LHCN-M2 (cell line): ENCODE results near the gene TLE3. TPM values are rescaled to one million over a fixed set of nuclear protein-coding genes. Genes with fewer than 3 reads are reported as not detected.

Experiments
- DNase-seq: peaks from one replicate; pipeline ENCODE4 v3.0.0-alpha.2; 2012; ENCODE audit warnings: low read depth
- total RNA-seq: library from RNA; depleted of rRNA; stranded (reverse); fragments of >200 nt; gene quantifications from 2 replicates; pipeline ENCODE4 v1.2.3, GENCODE V29; 2014

The TLE3 gene
- total RNA-seq, 1 experiment from 2014 or later: 22.3 TPM

DNA sequence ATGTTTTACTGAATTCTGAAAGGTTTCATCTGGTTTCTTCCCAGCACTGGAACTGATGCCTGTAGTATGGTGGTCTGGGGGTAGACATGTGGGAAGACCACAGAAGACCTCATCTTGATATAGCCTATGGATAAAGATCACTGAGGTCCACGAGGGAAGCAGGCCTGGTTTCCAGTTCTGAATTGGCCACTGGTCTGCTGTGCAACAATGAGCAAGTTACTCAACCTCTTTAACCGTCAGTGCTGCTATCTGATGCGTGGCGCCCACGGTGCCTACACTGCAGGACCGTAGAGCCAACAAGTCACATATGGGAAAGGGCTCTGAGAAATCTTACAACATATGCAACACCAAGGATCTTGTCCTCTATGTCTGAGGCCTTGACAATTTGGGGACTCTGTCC lies 13.3 kb downstream of the TLE3 start:
- DNase-seq: no peak

DNA sequence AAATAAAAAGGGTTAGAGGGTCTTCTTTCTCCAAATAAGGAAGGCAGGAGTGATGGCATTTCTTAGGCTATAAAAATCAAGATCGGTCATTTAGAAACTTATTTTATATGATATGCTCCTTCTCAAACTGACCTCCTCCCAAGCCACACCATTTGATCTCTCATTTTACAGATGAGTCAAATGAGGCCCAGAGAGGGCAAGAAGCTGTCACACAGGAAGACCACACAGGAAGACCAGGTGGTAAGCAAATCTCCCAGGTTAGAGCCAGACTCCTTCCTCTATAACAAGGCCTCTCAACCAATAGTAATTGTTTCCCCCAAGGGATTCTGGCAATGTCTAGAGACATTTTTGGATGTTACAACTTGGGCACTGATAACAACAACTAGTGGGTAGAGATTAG lies 13.8 kb downstream of the TLE3 start:
- DNase-seq: no peak

GRCh38 chr15:70083418-70083817 lies 14.3 kb downstream of the TLE3 start:
- DNase-seq: no peak

GRCh38 chr15:70082281-70082900 lies 15.3 kb downstream of the TLE3 start:
- no peak for DNase-seq

GRCh38 chr15:70081612-70082011 lies 16.1 kb downstream of the TLE3 start:
- DNase-seq: no peak

GRCh38 chr15:70080347-70080746 lies 17.4 kb downstream of the TLE3 start:
- DNase-seq: no peak

DNA sequence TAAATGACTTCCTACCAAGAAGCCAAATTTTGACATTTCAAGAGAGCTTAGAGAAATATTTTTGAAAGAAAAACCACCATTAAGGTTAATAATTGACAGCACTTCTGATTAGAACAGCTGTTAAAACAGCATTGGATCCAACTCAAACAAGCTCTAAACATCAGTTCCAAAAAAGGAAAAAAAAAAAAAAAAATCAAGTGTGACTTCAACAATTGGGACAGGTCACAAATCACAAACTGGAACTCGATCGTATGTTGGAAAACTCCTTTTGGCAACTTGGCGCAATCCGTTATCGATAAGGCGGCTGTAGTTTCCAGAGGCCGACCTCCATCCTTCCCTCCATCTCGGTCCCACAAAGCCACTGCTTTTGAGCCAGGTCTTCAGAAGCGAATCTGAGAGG lies 17.8 kb downstream of the TLE3 start:
- DNase-seq: no peak

- DNase-seq: no peak
Measured at GRCh38 chr15:70078578-70079417, 18.9 kb downstream of the TLE3 start.

GRCh38 chr15:70077188-70078147 lies 20.2 kb downstream of the TLE3 start:
- no peak for DNase-seq

- no peak for DNase-seq
Measured at GRCh38 chr15:70074380-70074779, 23.3 kb downstream of the TLE3 start.

DNA sequence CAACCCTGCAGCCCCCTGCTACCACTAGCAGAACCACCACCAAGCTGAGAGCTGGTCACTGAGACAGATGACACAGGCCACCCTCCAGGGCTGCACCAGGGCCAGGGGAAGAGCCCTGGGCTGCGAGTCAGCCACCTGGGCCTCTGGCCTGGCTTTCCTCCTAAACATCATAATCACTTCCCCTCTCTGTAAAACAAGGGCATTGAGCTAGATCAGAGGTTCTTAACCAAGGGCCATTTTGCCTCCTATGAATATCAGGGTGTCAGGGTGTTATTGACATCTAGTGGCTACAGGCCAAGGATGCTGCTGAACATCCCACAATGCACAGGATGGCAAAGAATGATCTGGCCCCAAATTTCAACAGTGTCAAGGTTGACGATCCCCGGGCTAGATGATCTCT lies 25.2 kb downstream of the TLE3 start:
- DNase-seq: no peak

- no peak for DNase-seq
Measured at GRCh38 chr15:70071799-70072198, 25.9 kb downstream of the TLE3 start.

- DNase-seq: no peak
Measured at GRCh38 chr15:70069716-70070115, 28.0 kb downstream of the TLE3 start.

DNA sequence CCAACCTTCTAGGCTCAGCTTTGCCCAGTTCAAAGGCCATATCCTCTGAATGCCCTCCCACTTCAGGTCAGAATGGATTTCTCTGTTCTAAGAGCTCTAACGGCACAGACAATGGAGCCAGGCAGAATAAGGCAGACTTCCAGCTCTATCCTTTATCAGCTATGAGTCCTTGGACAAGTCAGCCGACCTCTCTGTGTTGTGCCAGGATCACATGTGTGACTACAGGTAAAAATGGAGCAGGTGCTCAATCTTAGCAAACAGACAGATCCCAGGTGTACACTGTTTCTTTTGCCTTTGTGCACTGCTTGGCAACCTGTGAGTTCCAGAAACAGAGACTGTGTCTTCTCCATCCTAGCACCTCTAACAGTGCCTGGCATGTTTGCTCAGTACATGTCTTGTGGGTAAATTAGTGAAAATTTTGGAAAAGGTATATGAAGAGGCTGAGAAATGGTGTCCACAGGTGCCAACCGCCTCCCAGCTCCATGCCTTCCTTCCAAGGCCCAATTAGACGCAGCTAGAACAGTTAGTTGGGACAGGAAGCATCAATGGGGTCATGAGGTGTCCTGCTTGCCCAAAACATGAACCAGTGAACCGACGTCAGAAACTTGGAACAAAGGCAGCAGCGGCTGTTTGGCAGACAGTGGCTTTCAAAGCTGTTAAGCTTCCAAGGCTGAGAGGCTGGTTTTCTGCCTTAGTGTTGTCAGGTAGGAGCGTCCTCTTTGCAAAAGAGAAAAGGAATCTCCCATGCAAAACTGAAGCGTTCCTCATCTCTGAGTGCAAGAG lies 28.7 kb downstream of the TLE3 start:
- no peak for DNase-seq

GRCh38 chr15:70067681-70068080 lies 30.0 kb downstream of the TLE3 start:
- DNase-seq: no peak

GRCh38 chr15:70067011-70067410 lies 30.7 kb downstream of the TLE3 start:
- no peak for DNase-seq

GRCh38 chr15:70066447-70066846 lies 31.3 kb downstream of the TLE3 start:
- DNase-seq: no peak

DNA sequence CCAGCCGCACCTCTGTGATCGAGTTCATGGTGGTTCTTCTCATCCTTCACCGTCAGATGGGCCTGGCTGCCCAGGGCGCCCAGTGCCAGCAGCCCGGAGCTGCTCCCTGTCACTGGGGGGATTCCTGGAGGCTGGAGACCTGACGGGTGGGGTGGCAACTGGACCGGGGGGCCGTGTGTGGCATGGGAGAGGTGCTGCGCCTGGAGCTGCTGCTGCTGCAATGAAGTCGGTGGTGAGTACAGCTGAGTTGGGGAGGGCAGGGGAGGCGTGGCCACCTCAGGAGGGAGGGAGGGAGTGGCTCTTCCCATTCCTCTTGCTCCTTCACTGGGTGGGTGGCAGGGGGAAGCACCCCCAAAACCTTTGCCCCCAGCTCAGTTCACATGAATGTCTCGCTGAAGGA lies 31.7 kb downstream of the TLE3 start:
- DNase-seq: no peak

GRCh38 chr15:70065006-70065722 lies 32.6 kb downstream of the TLE3 start:
- no peak for DNase-seq

GRCh38 chr15:70064441-70064840 lies 33.3 kb downstream of the TLE3 start:
- no peak for DNase-seq

GRCh38 chr15:70063980-70064379 lies 33.7 kb downstream of the TLE3 start:
- no peak for DNase-seq
